ENCODE measurements around the gene FADS3.
A peak's percentile ranks its signal among the peaks of the same experiment; 100 is the strongest.

FADS3 gene, protein sequence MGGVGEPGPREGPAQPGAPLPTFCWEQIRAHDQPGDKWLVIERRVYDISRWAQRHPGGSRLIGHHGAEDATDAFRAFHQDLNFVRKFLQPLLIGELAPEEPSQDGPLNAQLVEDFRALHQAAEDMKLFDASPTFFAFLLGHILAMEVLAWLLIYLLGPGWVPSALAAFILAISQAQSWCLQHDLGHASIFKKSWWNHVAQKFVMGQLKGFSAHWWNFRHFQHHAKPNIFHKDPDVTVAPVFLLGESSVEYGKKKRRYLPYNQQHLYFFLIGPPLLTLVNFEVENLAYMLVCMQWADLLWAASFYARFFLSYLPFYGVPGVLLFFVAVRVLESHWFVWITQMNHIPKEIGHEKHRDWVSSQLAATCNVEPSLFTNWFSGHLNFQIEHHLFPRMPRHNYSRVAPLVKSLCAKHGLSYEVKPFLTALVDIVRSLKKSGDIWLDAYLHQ

DNA sequence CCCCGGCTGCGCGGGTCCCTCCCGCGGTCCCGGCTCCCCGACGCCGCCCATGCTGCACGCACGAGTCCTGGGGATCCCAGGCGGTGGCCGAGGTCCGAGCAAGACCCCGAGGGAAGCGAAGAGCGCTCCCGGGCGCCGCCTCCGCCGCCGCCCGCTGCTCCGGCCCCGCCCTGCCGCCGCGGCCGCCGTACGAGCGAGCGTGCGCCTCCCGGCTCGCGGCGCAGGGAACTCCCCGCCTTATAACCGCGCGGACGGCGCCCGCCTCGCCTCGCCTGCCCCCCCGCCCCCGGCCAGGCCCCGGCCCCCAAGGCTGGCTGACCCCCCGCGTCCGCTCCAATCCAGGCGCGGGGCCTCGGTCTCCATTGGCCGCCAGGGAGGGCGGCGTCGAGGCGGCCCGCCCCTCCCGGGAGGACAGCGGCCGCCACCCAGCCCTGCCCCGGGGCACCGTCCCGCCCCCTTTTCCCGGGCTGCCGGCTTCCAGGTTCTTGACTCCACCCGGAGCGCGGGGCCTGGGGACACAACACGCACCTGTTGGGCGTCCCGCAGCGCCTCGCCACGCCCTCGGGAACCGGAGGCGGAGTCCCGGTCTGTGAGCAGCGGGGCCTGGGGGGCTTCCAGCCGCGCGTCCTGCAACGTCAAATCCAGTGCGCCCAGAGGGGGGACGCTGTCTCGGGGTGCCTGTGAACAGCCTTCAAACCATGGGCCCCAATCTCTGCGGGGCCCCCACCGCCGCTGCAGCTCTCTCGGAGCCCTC, at the start of gene FADS3:
FADS3 (minus strand) TSS at position 215 of the 754 bp plus-strand sequence; CDS start at position 51, 164 bp downstream.
- no peak for FAIRE-seq
- DNase-seq (ENCODE audit: low spot score): peak; percentile 59

DNA sequence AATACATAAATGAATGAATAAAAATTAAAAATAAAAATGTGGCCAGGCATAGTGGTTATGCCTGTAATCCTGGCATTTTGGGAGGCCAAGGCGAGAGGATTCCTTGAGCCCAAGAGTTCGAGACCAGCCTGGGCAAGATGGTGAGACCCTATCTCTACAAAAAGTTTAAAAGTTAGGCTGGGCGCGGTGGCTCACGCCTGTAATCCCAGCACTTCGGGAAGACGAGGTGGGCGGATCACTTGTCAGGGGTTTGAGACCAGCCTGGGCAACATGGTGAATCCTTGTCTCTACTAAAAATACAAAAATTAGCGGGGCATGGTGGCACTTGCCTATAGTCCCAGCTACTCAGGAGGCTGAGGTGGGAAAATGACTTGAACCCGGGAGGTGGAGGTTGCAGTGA, 49.1 kb upstream of the FADS3 start:
- DNase-seq (ENCODE audit: low spot score) (no peak), FAIRE-seq (no peak)

DNA sequence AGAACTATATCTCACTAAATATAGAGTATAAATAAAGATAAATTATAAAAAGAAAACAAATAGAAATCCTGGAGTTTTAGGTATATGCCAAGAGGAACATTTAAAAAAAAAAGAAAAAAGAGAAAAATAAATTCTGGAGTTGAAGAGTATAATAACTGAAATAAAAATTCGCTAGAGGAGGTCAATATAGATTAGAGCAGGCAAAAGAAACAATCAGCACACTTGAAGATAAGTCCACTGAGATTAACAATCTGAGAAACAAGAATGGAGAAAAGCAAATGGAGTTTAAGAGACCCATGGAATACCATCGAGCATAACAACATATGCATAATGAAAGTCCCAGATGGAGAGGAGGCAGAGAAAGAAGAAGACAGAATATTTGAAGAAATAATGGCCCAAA, 44.5 kb upstream of the FADS3 start:
- DNase-seq (ENCODE audit: low spot score) (no peak), FAIRE-seq (no peak)

DNA sequence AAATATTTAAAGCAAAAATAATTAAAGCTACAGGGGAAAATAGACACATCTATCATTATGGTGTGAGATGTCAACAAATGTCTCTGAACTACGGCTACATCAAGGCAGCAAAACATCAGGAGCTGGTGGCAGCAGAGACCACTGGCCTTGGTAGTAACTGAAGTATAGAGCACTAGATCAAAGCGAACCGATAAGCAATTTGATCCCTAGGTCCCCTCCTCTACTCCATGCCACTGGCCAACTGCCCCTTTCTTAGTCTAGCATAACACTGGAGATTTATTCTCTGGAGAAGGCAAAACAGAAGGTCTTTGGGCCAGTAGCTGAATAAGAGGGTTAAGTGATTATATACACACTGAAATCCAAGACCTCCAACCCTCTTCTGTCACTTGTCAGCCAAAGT, 39.6 kb upstream of the FADS3 start:
- FAIRE-seq (no peak), DNase-seq (ENCODE audit: low spot score) (no peak)

DNA sequence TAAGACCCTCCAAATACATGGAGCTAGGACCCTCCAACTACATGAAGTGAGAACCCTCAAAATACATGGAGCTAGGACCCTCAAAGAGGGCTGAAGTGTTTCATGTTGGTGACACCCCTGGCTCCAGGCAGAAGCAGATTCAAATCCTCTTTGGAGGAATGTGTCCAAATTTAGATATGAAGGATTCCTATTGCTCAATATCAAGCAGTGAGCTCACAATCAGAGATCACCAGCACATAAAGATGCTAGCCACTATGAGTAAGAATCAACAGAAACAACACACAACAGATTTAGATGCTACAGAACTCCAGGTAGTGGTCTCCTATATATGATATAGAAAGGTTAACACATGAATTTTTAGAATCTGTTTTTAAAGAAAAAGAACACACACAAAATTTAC, 37.3 kb upstream of the FADS3 start:
- FAIRE-seq: no peak
- no peak for DNase-seq (ENCODE audit: low spot score)

DNA sequence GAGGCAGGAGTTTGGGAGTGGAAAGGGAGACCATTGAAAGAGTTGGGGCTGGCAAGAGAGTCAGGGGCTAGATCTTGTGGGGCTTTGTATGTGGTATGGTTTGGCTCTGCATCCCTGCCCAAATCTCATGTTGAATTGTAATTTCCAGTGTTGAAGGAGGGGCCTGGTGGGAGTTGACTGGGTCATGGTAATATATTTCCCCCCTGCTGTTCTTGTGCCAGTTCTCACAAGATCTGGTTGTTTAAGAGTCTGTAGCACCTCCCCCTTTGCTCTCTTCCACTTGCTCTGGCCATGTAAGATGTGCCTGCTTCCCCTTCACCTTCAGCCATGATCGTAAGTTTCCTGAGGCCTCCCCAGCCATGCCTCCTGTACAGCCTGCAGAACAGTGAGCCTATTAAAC, 36.2 kb upstream of the FADS3 start:
- DNase-seq (ENCODE audit: low spot score) (no peak), FAIRE-seq (no peak)

DNA sequence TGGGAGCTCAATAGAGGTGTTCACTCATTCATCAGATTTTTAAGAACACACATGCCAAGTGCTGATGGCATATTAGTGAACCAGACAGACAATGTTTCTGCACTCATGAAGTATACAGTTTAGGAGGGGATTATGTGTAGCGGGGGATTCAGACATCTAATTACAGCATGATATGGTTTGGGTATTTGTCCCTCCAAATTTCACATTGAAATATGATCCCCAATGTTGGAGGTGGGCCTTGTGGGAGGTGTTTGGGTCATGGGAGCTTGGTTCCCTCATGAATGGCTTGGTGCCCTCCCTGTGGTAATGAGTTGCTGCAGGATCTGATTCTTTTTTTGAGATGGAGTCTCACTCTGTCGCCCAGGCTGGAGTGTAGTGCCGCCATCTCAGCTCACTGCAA, 34.9 kb upstream of the FADS3 start:
- FAIRE-seq: no peak
- DNase-seq (ENCODE audit: low spot score): no peak

DNA sequence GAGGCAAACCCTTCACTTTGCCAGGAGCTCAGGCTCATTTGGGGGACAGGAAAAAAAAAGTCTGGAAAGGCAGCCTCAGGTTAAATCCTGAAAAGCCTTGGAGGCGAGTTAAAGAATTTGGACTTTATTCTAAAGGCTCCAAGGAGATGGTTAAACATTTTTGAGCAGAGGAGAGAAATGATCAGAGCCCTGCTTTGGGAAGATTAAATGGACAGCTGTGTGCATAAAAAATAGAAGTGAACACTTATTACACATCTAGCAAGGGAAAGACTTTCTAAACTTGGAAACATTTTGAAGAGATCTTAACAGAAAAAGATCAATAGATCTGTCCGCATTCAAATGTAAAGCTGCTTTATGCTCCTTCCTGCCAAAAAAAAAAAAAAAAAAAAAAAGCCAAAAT, 34.4 kb upstream of the FADS3 start:
- FAIRE-seq: no peak

DNA sequence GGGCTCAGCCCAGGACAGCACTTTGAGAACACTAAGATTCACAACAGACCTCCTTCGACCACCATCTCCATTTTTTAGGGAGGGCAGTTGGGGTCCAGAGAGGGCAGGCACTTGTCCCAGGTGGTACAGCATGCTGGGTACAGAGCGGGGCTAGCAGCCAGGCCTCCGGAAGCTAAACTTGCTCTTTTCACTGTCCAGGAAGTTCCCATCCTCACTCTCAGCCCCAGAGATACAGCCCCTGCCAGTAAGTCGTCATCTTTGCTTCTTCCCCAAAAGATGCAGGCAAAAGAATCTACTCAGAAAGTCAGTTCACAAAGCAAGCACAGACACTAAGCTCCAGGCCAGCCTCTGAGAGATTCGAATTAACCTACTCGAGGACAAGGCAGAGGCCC, 32.7 kb upstream of the FADS3 start:
- no peak for FAIRE-seq
- DNase-seq (ENCODE audit: low spot score): no peak

More for the DNA sequence above, 34.4 kb upstream of the FADS3 start:
- no peak for DNase-seq (ENCODE audit: low spot score)

DNA sequence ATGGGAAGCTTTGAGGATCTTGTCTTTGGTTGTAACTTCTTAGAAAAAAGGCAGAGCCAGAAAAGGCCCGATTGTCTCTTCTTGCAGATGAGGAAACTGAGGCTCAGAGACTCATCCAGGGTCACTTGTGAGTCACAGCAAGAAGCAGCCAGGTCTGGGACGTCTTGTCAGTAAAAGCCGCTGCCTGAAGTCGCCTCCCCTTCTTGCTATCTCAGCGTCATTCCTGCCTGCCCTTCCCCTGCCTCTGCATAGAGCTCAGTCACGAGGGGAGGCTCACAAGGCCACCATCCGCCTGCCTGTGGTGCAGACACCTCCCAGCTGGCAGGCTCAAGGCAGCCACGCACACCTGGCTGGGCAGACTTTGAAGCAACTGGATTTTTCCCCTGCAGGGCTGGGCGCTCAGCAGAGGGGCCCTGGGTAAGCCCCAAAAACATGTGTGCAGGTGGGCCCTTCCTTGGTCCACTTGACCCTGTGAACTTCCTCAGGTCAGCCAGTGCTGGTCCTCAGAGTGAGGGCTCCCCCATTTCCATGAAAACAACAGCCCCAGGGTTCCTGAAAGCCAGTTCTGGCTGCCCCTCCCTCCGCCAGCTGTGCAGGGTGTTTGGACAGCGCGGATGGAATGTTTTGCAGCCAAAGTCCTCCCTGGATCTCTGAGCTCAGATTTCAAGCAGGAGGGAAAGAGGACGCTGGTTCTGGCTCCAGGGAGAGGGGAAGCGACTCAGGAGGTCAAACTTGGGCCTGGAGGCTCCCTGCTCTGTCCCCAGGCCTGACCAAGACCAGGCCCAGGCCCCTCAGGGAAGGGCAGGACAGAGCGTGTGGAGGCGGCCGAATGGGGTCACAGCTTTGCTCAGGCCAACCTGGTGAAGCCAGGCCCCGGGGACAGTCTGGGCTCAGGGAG, 32.1 kb upstream of the FADS3 start:
- FAIRE-seq: no peak

DNA sequence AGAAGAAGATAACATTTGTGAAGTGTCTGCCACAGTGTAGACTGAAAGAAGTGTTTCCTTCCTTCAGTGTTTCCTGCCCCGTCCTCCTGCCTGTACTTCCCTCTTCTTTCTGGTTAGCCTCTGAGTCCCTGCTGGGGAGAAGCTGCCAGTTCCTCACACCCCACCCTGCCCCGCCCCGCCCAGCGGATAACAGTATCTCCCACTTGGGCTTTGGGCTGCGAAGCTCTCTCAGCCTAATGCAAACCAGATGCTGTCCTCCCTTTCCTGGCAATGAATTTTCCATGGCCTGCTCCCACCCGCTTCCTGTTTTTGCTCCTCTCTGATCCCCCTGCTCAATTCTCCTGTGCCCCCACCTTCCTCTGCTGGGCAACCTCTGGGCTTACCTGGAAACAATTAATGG, 31.2 kb upstream of the FADS3 start:
- no peak for FAIRE-seq
- DNase-seq (ENCODE audit: low spot score): no peak

More for the DNA sequence above, 32.1 kb upstream of the FADS3 start:
- no peak for DNase-seq (ENCODE audit: low spot score)

DNA sequence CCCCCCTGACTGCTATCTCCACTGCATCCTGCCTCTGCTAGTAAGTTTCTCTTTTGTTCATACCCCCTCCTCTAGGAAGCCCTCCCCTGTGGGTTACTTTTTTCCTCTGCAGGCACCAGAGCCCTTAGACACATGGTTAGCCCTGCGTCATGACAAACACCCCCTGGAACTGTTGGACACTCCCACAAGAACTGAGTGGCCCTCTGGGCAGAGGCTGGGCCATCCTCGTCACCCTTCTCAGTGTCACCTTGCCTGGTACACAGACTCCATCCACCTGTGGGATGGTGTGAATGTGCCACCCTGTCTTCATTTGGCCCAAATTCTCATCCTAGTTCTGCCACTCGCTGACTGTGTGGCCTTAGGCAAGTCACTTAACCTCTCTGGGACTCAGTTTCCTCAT, 30.1 kb upstream of the FADS3 start:
- DNase-seq (ENCODE audit: low spot score): no peak
- no peak for FAIRE-seq

DNA sequence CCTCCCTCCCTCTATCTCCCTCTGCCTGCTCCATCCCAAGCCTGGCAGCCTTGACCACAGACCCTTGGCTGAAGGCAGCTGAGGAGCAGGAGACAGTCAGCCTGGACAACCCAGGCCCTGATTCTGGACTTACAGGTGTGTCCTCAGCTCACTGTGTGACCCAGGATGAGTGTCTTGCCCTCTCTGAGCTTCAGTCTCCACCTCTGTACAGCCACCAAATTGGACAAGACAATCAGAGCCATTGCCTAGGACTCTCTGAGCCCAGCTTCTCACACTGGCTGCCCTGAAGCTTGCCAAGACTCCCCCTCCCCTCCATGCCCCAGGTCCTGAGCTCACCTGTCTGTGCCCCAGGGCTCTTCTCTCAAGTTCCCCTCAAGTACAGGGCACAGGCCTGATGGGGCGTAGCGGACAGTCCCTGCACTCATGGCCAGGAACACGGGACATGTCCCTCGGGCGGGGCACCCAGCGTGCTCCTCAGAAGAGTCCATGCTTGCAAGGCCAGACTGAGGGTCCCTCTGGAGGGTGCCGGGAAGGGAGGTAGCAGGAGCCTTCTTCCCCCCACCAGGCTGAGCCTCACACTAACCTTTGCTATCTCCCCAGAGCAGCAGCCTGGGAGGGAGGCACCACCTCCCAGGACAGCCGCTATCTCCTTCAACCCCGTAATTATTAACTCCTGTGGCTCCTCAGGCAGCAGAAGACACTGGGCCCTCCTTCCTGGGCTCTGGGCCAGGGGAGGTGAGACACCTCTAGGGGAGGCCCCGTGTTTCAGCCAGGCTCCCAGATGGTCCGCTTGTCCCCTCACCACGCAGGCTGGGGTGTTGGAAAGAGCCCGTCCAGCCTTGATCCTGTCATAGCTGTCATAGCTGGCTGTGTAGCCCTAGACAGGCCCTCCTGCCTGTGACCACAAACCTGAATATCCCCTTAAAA, 28.6 kb upstream of the FADS3 start:
- peak; percentile 49 for DNase-seq (ENCODE audit: low spot score)
- peak; percentile 24 for FAIRE-seq

DNA sequence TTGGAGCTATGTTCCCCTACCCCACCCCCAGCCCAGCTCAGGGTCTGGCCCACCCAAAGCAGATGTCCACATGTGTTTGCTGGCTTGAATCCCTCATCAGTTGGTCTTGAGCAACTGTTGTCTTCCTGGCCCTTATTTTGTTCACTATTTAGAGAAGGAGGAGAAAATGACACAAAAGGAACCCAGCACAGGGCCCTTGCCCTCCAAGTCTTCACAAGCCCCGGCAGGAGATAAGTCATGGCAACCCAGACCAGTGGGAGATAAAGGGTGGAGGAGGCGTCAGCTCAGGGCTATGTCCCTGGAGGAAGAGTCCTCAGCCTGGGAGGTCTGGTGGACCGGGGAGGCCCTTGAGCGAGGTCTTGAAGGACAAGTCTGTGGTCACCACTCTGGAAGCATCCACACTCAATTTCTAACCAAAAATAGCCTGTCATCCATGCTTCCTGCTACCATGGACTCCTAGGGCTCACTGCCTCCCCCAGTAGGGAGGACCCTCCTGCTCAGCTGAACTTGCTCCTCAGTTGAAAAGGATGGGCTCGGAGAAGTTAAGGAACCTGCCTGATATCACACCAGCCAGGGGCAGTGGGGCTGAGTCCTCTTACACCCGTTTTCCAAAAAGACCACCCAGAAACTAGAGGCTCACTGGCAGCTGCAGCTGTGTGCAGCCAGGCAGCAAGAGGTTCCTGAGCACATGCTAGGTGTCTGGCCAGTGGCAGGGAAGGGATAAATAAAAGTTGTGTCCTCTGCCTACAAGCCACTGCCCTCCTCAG, 27.8 kb upstream of the FADS3 start:
- no peak for FAIRE-seq
- DNase-seq (ENCODE audit: low spot score): no peak

DNA sequence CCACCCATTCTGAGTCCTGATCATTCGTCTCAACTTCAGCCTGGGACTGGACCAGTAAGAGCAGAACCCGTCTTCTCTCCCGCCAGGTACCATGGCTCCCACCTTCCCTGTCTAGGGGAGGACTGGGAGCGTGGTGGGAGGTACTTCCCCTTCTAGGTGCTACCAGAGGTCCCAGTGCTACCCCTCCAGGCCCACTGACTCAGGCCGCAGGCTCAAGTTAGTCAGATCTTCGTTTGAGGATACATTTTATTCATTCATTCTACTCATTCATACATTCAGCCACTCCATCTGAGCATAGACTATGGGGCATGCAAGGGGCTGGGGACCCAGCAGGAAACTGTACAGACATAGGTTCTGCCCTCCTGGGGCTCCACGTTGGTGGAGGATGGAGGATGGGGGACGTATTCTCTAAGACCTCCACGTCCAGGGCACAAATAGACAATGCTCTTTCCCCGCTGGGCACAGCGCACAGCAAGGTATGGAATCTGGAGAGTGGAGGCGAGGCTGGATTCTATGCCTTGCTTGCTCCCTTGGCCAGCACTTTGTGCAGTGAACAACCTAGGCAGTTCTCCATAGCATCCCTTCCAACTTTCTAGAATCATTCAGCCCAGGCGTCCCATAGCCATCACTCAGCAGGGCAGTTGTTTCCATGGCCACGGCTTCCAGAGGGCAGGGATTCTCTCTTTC, 27.0 kb upstream of the FADS3 start:
- DNase-seq (ENCODE audit: low spot score) (no peak), FAIRE-seq (no peak)

DNA sequence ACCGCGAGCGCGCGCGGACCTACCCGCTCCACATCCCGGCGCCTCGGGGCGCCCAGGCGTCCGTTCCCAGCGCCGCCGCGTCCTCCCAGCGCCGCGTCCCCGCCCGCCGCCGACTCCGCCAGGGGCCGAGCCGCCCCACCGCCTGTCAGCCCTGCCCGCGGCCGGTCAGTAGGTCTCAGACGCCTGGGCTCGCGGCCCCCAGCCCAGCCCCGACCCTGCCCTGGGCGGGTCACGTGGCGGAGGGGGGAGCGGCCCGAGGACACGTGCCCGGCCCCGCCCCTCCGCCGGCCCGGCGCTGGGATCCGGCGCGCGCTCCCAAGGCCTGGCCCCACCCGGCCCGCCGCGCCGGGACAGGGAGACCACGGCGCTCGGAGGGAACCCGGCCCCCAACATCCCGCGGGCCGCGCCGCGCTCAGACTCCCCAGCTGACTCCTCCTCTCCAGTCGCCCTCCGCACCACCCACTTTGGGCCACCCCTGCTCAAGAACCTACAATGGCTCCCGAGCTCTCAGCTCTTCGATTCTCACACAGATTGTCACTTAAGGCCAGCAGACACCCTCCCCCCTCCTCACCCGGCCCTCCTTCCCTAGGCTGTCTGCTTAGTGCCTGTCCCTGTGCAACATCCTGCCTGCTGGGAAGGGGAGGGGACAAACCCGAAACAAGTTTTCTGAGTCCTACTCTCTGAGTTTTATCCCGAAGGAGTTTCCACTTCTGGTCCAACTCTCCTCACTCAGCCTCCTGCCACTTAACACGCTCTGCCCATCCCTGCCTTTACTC, 26.2 kb upstream of the FADS3 start, which contains the start of gene RAB3IL1:
RAB3IL1 (minus strand) TSS at position 233 of the 776 bp plus-strand sequence; CDS start at position 34, 199 bp downstream.
- DNase-seq (ENCODE audit: low spot score) (no peak), FAIRE-seq (no peak)

DNA sequence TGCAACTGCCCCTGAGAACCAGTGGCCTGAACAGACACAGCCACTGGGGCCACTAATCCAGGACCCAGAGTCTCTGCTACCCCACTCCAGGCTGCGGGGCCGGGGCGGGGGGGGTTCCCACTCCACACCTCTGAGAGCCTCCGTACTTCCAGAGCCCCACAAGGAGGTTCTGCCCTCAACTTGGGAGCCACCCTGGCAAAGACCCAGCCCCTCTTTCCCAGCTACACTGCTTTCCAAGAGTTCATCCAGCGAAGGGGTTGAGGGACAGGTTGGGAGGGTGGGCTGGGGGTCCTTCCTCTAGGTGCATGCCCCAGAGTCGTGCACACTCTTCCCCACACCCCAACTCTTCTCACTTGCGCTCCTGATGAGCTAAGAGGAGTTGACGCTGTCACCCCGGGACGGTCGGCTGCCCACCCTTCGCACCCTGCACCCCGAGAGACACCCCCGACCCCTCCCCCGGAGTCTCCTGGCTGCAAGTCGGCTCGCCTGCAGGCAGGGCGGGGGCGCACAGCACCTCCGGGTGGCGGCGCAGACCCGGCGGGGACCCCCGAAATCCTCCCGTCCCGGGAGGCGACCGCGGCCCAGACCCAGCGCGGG, 25.5 kb upstream of the FADS3 start:
- no peak for DNase-seq (ENCODE audit: low spot score)

More for the DNA sequence above, 25.5 kb upstream of the FADS3 start:
- FAIRE-seq: no peak

Data from RCC 7860 (cell line).